Nephron progenitor cell (in vitro differentiated cells): ENCODE results near the gene STUM.

ENCODE experiments used
- DNase-seq: peaks from one replicate; pipeline ENCODE4 v3.0.0; 2021
- H3K27ac Mint-ChIP-seq: 2 replicates; pipeline ENCODE4 v1.8.0; 2021; ENCODE audit warnings: mild to moderate bottlenecking, moderate library complexity, mixed read lengths
- H3K27me3 Mint-ChIP-seq: 2 replicates; pipeline ENCODE4 v1.8.0; 2021; ENCODE audit warnings: mild to moderate bottlenecking, low read depth, mixed read lengths; ENCODE audit not compliant: poor library complexity
- H3K36me3 Mint-ChIP-seq: 2 replicates; pipeline ENCODE4 v1.8.0; 2021; ENCODE audit warnings: low read depth, mixed read lengths
- H3K4me1 Mint-ChIP-seq: 2 replicates; pipeline ENCODE4 v1.8.0; 2021; ENCODE audit warnings: mixed read lengths
- H3K4me3 Mint-ChIP-seq: 2 replicates; pipeline ENCODE4 v1.8.0; 2021; ENCODE audit warnings: mild to moderate bottlenecking, moderate library complexity, mixed read lengths
- H3K9me3 Mint-ChIP-seq: 2 replicates; pipeline ENCODE4 v1.8.0; 2021; ENCODE audit warnings: mild to moderate bottlenecking, moderate library complexity, mixed read lengths
- TF ChIP-seq, protein P1 (sequence below): fragments of 200-600 bp; sonication (generic); IDR thresholded peaks from 2 replicates; pipeline ENCODE4 v1.5.0; 2021; ENCODE audit warnings: antibody characterized with exemption

STUM gene

DNA sequence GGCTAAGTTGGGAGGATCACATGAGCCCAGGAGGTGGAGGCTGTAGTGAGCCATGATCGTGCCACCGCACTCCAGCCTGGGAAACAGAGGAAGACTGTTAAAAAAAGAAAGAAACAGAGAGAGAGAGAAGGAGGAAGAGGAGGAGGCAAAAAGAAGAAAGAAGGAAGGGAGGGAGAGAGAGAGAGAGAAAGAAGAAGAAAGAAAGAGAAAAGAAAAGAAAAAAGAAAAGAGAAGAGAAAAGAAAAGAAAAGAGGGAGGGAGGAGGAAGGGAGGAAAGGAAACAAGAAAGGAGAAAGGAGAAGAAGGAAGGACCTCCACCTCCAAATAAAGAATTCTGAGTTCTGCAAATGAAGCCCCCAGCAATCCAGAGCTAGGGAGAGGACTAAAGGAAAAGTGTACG is 82.0 kb downstream of the STUM start:
- DNase-seq: no peak
- Mint-ChIP-seq H3K9me3 (no peaks in the 10 kb centered on the region), H3K27me3 (peaks cover 29% of the 10 kb centered on the region), H3K4me3 (no peak overlapping the region), H3K27ac (no peak overlapping the region), H3K4me1 (peaks cover 38% of the 10 kb centered on the region), H3K36me3 (no peaks in the 10 kb centered on the region)
- TF ChIP-seq, protein P1, sequence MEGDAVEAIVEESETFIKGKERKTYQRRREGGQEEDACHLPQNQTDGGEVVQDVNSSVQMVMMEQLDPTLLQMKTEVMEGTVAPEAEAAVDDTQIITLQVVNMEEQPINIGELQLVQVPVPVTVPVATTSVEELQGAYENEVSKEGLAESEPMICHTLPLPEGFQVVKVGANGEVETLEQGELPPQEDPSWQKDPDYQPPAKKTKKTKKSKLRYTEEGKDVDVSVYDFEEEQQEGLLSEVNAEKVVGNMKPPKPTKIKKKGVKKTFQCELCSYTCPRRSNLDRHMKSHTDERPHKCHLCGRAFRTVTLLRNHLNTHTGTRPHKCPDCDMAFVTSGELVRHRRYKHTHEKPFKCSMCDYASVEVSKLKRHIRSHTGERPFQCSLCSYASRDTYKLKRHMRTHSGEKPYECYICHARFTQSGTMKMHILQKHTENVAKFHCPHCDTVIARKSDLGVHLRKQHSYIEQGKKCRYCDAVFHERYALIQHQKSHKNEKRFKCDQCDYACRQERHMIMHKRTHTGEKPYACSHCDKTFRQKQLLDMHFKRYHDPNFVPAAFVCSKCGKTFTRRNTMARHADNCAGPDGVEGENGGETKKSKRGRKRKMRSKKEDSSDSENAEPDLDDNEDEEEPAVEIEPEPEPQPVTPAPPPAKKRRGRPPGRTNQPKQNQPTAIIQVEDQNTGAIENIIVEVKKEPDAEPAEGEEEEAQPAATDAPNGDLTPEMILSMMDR: no peak

DNA sequence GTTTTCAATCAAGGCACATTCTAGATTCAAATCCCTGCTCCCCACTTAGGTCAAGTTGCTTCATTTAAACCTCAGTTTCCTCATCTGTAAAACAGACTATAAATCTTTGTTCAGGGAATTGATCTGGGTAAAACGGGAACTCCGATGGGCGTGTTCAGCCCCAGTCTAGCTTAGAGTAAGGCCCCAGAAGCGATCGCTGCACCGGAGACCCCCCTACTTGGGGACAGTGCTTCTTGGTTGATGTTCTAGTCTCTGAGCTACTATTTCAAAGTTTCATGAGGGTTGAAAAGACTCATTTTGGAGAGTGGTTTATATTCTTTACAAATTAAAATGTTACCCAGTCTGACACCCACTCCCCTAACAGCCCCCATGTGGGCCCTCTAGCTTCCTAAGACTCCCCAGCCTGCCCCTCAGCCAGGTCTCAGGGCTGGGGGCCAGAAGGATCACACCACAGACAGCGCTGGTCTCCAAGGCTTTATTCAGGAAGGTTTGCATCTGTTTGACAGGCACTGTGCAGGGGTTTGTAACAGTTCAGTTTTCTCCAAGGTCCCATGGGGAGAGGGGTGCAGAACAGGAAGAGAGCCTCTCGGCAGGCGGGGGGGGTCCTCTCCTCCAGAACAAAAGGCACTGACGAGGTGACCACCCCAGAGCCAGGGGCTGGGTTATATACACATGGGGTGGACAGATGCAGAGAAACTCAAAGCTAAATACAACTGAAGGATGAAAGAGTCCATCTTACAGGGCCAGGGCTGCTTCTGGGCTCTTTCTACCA is 82.9 kb downstream of the STUM start:
- Mint-ChIP-seq H3K9me3 (no peaks in the 10 kb centered on the region), H3K4me3 (no peak overlapping the region), H3K36me3 (no peaks in the 10 kb centered on the region), H3K27me3 (peaks cover 27% of the 10 kb centered on the region), H3K4me1 (peaks cover 38% of the 10 kb centered on the region), H3K27ac (no peak overlapping the region)
- TF ChIP-seq, protein P1: no peak
- DNase-seq: no peak

DNA sequence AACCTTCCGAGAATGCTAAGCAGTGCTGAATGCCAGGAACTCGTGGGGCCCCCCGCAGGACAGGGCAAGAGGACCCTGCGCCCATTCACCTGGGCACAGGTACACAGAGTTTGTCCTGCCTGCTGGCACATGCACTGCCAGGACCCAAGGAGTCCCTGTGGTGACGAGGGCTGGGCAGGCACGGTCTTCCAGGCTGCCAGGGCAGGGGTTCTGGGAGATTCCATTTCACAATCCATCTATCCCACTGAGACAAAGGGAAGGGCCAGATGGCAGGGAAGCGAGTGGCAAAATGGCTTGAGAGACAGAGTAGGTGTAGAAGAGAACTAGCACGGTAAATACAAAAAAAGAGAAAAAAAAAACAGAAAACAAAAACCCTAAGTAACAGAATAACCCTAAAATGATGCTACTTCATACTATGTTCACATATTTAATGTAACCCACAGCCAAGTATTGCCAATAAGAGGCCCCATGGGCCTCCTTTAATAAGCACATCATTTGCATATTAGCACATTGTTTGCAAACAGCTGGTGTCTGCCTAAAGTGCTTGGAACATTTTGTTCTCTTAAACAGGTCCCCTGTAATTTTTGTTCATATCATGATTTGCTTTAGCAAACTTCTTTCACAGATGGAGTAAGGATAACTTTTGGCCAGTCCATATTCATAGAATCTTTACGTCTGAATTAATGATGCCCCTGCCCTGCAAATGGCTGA is 83.8 kb downstream of the STUM start:
- Mint-ChIP-seq H3K27ac (no peak overlapping the region), H3K36me3 (peaks cover 5% of the 10 kb centered on the region), H3K4me1 (peaks cover 38% of the 10 kb centered on the region), H3K27me3 (peaks cover 25% of the 10 kb centered on the region), H3K4me3 (no peak overlapping the region), H3K9me3 (no peaks in the 10 kb centered on the region)
- TF ChIP-seq, protein P1: no peak
- no peak for DNase-seq

DNA sequence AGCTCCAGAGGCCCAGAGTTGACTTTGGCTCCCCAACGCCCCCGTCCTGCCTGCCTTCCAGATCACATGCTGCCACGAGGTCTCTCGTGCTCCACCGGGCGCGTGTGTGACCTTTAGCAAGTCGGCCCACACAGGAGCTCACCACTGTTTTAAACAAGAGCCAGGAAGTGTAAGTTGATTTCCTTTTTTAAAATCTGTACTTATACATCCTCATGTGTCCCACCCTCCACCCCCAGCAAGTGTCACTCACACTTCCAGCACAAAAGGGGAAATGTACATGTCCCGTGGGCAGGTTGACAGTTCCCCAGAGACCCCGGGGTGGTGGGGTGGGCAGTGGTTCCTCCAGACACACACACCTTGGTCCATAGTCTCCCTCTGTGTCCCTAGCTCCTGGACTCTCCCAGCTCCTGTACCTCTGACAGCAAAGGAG is 84.4 kb downstream of the STUM start:
- DNase-seq: no peak
- Mint-ChIP-seq H3K9me3 (no peaks in the 10 kb centered on the region), H3K36me3 (peaks cover 5% of the 10 kb centered on the region), H3K27me3 (peaks cover 22% of the 10 kb centered on the region), H3K27ac (no peak overlapping the region), H3K4me1 (peaks cover 38% of the 10 kb centered on the region), H3K4me3 (no peak overlapping the region)
- TF ChIP-seq, protein P1: no peak

DNA sequence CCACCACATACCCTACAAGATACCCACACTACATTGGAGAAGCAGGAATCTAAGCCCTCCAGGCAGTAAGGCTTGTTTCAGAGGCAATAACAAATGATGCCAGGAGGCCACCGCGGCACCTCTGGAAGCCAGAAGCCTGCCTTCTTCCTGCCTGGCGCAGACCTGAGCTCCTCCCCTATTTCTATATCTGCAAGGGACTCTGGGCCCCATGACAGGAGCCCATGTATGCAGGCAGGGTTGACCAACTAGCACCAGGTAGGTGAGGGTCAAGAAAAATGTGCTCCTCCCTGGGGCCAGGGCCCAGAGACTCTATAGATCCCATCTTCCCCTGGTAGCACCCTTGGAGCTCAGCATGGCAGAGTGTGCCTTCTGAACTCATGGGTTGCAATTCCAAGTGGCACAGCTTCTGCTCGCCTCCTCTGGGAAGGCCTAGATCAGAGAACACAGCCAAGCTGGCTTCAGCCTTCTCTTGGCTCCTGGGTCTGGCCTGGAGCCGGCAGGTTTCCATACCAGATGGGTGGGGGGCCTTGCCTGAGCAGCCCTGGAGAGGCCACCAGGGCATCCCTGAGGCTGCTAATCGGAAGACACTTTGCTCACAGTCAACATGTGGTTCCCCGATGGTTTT is 85.1 kb downstream of the STUM start:
- no peaks in the 10 kb centered on the region for H3K9me3 Mint-ChIP-seq
- no peak overlapping the region for H3K27ac Mint-ChIP-seq
- DNase-seq: no peak
- H3K4me1 Mint-ChIP-seq: peaks cover 35% of the 10 kb centered on the region
- TF ChIP-seq, protein P1: no peak
- H3K4me3 Mint-ChIP-seq: no peak overlapping the region
- H3K36me3 Mint-ChIP-seq: peaks cover 5% of the 10 kb centered on the region
- peaks cover 20% of the 10 kb centered on the region for H3K27me3 Mint-ChIP-seq
